OCI-LY7 (cell line): ENCODE results near the gene SLC35A4.

ENCODE experiments used
- EZH2phosphoT487 ChIP-seq: fragments of 200-600 bp; sonication (generic); IDR thresholded peaks from 2 replicates; pipeline ENCODE4 v1.6.1; 2018; ENCODE audit warnings: low read depth, borderline replicate concordance, mild to moderate bottlenecking, mixed run types, antibody characterized with exemption, low read length, moderate library complexity, mixed read lengths
- TF ChIP-seq, protein P1 (sequence below): fragments of 200-600 bp; sonication (generic); conservative IDR thresholded peaks from 2 replicates; pipeline ENCODE4 v1.5.1; 2014; ENCODE audit warnings: mild to moderate bottlenecking, antibody characterized with exemption, low read length, moderate library complexity, mixed read lengths

- TF ChIP-seq, protein P1, sequence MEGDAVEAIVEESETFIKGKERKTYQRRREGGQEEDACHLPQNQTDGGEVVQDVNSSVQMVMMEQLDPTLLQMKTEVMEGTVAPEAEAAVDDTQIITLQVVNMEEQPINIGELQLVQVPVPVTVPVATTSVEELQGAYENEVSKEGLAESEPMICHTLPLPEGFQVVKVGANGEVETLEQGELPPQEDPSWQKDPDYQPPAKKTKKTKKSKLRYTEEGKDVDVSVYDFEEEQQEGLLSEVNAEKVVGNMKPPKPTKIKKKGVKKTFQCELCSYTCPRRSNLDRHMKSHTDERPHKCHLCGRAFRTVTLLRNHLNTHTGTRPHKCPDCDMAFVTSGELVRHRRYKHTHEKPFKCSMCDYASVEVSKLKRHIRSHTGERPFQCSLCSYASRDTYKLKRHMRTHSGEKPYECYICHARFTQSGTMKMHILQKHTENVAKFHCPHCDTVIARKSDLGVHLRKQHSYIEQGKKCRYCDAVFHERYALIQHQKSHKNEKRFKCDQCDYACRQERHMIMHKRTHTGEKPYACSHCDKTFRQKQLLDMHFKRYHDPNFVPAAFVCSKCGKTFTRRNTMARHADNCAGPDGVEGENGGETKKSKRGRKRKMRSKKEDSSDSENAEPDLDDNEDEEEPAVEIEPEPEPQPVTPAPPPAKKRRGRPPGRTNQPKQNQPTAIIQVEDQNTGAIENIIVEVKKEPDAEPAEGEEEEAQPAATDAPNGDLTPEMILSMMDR = no peak
- TF ChIP-seq EZH2phosphoT487 = no peak
Observed at GRCh38 chr5:140547508-140548299, 16.9 kb upstream of the SLC35A4 start, which contains the start of gene EIF4EBP3.
